AG09319 (cell line): ENCODE data around the gene MED15.
"Not testable (repeated sequence)": the region's sequence is repeated elsewhere in the genome, so short reads cannot be mapped to it uniquely, and the experiment has no call there.

ENCODE experiments used
- DNase-seq: peaks from one replicate; pipeline ENCODE4 v3.0.0-alpha.2; 2010; ENCODE audit warnings: low read depth; ENCODE audit errors: extremely low read depth
- CTCF ChIP-seq: IDR thresholded peaks from 2 replicates; pipeline ENCODE4 v1.5.1; 2011; ENCODE audit warnings: low read depth, mild to moderate bottlenecking, inconsistent platforms, low read length, moderate library complexity

MED15 gene

GRCh38 chr22:20464912-20465758, 42.3 kb upstream of the MED15 start:
- no peak for DNase-seq
- TF ChIP-seq CTCF = no peak

GRCh38 chr22:20465759-20466077, 41.7 kb upstream of the MED15 start:
- no peak for TF ChIP-seq CTCF
- no peak for DNase-seq

GRCh38 chr22:20466659-20467379, 40.6 kb upstream of the MED15 start:
- no peak for TF ChIP-seq CTCF
- no peak for DNase-seq

- TF ChIP-seq CTCF = no peak
- no peak for DNase-seq
Measured at GRCh38 chr22:20469110-20469868, 38.1 kb upstream of the MED15 start.

GRCh38 chr22:20470525-20470924, 36.9 kb upstream of the MED15 start:
- not testable (repeated sequence) for DNase-seq

GRCh38 chr22:20471126-20471833, 36.1 kb upstream of the MED15 start:
- TF ChIP-seq CTCF = no peak
- DNase-seq = no peak

- no peak for TF ChIP-seq CTCF
- no peak for DNase-seq
Measured at GRCh38 chr22:20472629-20473442, 34.6 kb upstream of the MED15 start.
